Lower leg skin (tissue), 4 donors: ENCODE results near the gene ATP6V0E1. TPM values are rescaled to one million over a fixed set of nuclear protein-coding genes. Genes with fewer than 3 reads are reported as not detected.

Experiments used
- DNase-seq, 2 donors: peaks; one replicate each; pipeline ENCODE4 v3.0.0-alpha.2; 2019; ENCODE audit warnings: low spot score in 2 of 2
- H3K4me3 ChIP-seq: fragments of 200-600 bp; sonication (generic); 2 replicates; pipeline ENCODE4 v1.5.1; 2017; ENCODE audit warnings: mild to moderate bottlenecking, low read depth; ENCODE audit not compliant: poor library complexity, severe bottlenecking
- POLR2A ChIP-seq, 2 donors: fragments of 450-650 bp; IDR thresholded peaks; one replicate each; pipeline ENCODE4 v1.6.1; 2016 to 2017; ENCODE audit warnings: antibody characterized with exemption in 2 of 2, mild to moderate bottlenecking in 1 of 2, moderate library complexity in 1 of 2
- WGBS, 2 donors: methylation state at CpG; one replicate each; pipeline ENCODE4 v1.1.5; 2018; 5-methylcytosine and 5-hydroxymethylcytosine counted together
- intact Hi-C: fragments of 100-400 bp; cut with DNase I; formaldehyde crosslinking; loops from one replicate; pipeline ENCODE4 v1.15.0; 2023; ENCODE audit warnings: low total_unique reads
- total RNA-seq, 4 donors: library from RNA; depleted of rRNA; stranded (reverse); fragments of >200 nt; gene quantifications; one replicate each; pipeline ENCODE4 v1.1.0, GENCODE V29; 2016
- TF ChIP-seq, protein P1 (sequence below), 3 donors: fragments of 450-650 bp; IDR thresholded peaks; one replicate each; pipeline ENCODE4 v1.5.1; 2016; ENCODE audit warnings: antibody characterized with exemption in 3 of 3, mild to moderate bottlenecking in 3 of 3, moderate library complexity in 2 of 3

The ATP6V0E1 gene
- total RNA-seq, 4 donors from 2014 or later = 47.3 to 110 (median 86.4) TPM

DNA sequence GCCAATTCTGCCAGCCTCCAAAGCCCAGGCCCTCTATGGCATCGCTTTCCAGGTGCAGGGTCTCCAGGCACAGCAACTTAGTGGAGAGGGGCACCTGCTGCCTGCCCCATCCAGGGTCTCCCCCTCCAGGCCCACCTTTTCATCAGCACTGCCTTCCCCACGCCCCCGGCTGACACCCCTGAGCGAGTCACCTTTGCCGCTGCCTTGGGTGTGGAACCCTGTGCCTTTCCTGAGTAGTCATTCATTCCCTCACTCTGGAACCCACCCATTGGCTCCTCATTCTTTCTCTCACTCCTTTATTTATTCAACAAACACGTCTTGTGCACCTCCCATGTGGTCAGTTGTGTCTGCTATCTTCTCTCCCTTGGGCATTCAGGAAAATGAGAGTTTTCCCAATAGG lies 38.8 kb upstream of the ATP6V0E1 start:
- intact Hi-C loops = no loop called here
- no peak for TF ChIP-seq POLR2A (IDR thresholded peaks at IDR 0.05)
- TF ChIP-seq, protein P1, sequence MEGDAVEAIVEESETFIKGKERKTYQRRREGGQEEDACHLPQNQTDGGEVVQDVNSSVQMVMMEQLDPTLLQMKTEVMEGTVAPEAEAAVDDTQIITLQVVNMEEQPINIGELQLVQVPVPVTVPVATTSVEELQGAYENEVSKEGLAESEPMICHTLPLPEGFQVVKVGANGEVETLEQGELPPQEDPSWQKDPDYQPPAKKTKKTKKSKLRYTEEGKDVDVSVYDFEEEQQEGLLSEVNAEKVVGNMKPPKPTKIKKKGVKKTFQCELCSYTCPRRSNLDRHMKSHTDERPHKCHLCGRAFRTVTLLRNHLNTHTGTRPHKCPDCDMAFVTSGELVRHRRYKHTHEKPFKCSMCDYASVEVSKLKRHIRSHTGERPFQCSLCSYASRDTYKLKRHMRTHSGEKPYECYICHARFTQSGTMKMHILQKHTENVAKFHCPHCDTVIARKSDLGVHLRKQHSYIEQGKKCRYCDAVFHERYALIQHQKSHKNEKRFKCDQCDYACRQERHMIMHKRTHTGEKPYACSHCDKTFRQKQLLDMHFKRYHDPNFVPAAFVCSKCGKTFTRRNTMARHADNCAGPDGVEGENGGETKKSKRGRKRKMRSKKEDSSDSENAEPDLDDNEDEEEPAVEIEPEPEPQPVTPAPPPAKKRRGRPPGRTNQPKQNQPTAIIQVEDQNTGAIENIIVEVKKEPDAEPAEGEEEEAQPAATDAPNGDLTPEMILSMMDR (IDR thresholded peaks at IDR 0.05) = no peak
- H3K4me3 ChIP-seq = no peak overlapping the region

DNA sequence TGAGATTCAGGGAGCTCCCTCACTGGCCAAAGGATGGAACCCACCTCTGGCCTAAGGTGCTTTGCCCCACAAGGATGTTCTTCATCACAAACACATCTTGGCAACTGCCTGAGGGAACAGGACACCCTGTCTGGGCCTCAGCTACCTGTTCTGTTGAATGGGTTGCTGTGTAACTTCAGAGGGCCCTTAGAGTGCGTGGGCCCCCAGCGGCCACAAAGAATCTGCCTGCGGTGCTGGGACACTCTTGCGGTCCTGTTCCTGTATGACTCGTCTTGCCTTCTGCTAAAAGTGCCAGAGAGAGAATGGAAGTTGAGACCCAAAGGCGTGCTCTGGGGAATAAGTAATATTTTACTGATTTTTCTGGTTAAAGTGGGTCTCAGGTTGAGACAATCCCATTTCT lies 38.4 kb upstream of the ATP6V0E1 start:
- 94 to 97% methylated on average over 6 of the region's 6 CpGs for WGBS, 2 donors
- TF ChIP-seq, protein P1 (IDR thresholded peaks at IDR 0.05) = no peak
- TF ChIP-seq POLR2A (IDR thresholded peaks at IDR 0.05) = no peak
- intact Hi-C loops = no loop called here
- no peak for DNase-seq
- H3K4me3 ChIP-seq = no peak overlapping the region

More for the DNA sequence above, 38.8 kb upstream of the ATP6V0E1 start:
- 86% methylated on average over 6 of the region's 6 CpGs for WGBS, 2 donors
- DNase-seq = no peak

DNA sequence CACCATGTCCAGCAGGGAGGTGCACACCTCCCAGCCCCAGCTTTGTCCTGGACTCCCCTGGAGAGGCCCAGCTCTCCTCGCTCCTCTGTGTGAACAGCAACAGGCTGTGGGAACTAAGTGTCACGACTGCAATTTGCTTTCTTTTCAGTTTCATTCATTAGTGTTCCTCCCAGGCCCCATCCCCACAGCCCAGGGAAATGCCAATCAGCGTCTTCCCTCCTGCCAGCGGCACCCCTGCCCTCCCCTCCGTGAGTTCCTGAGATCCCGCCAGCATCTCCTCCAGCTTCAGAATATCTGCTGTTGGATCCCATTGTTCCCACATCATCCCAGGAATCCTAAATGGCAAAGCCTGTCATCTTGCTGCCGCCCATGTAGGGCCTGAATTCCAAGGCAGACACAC lies 37.4 kb upstream of the ATP6V0E1 start:
- TF ChIP-seq POLR2A (IDR thresholded peaks at IDR 0.05) = no peak
- TF ChIP-seq, protein P1 (IDR thresholded peaks at IDR 0.05) = no peak
- H3K4me3 ChIP-seq = no peak overlapping the region
- intact Hi-C loops = no loop called here
- no peak for DNase-seq
- 85 to 87% methylated on average over 7 of the region's 7 CpGs for WGBS, 2 donors

DNA sequence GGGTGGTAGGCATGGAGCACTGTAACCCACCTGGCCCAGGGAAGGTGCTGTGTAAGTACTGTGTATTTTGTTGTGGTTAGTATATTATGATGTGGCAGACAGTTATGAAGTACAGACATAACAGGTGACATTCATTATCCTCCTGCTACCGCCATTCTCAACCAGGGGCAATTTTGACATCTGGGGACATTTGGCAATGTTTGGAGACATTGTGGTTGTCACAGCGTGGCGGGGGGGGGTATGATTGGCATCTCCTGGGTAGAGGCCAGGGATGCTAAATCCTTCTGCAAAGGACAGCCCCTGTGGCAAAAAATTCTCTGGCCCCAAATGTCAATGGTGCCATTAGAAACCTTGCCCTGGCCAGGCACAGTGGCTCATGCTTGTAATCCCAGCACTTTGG lies 34.1 kb upstream of the ATP6V0E1 start:
- no peak for DNase-seq
- 74 to 89% methylated on average over 3 of the region's 3 CpGs for WGBS, 2 donors
- H3K4me3 ChIP-seq = no peak overlapping the region
- intact Hi-C loops = no loop called here
- TF ChIP-seq, protein P1 (IDR thresholded peaks at IDR 0.05) = no peak
- TF ChIP-seq POLR2A (IDR thresholded peaks at IDR 0.05) = no peak

DNA sequence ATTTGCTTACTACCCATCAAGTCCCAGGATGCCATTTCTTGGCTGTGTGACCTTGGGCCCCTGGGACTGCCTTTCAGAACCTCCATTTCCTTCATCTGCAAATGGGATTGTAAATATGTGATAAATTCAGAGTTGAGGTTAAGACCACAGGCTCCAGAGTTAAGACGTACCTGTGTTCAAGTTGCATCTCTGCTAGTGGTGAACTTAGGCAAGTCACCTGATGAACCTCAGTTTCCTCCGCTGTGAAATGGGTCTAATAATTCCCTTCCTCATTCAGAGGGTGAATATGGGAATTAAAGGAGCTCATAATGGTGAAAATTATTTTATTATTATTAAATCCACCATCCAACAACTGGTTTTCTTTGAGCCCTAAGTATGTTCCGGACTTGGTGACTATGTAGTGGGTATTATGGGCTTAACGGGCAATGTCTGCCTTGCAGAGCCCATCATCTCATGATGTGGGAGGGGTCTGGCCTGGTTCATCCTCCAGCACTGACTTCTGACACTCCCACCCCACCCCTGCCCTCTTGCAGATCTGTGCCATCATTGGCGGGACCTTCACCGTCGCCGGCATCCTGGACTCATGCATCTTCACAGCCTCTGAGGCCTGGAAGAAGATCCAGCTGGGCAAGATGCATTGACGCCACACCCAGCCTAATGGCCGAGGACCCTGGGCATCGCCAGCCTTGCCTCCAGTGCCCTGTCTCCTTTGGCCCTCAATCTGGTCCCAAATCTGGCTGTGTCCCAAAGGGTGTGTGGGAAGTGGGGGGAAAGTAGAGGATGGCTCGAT lies 33.2 kb upstream of the ATP6V0E1 start:
- TF ChIP-seq, protein P1 (IDR thresholded peaks at IDR 0.05) = no peak
- no peak for TF ChIP-seq POLR2A (IDR thresholded peaks at IDR 0.05)
- WGBS, 2 donors = 95 to 98% methylated on average over 12 of the region's 12 CpGs
- H3K4me3 ChIP-seq = no peak overlapping the region
- intact Hi-C loops = no loop called here
- no peak for DNase-seq
